H1 (cell line): ENCODE data around the gene UHMK1. TPM values are rescaled to one million over a fixed set of nuclear protein-coding genes. Genes with fewer than 3 reads are reported as not detected.

Experiments
- CBX8 ChIP-seq: fragments of 300-800, 300-1000 bp; sonication (generic); IDR thresholded peaks from 2 replicates; pipeline ENCODE4 v1.7.1; 2016; ENCODE audit warnings: low read depth, low read length, borderline replicate concordance
- NRF1 ChIP-seq: IDR thresholded peaks from 2 replicates; pipeline ENCODE4 v1.6.1; 2011; ENCODE audit warnings: mild to moderate bottlenecking, low read depth, low read length, improper control_type of control experiment
- SUZ12 ChIP-seq: fragments of 200-600 bp; sonication (generic); IDR thresholded peaks from 2 replicates; pipeline ENCODE4 v1.6.1; 2012; ENCODE audit warnings: mild to moderate bottlenecking, inconsistent platforms, low read length, moderate library complexity, mixed read lengths
- TCF12 ChIP-seq: IDR thresholded peaks from 2 replicates; pipeline ENCODE4 v1.6.1; 2011; ENCODE audit warnings: low read depth, mild to moderate bottlenecking, low read length
- polyA plus RNA-seq, 7 experiments: library from polyadenylated mRNA; depleted of rRNA in 3 of 7; stranded (reverse) in 5 of 7; unstranded in 2 of 7; fragments of >200 nt in 5 of 7; fragments of 200-250 nt in 2 of 7; gene quantifications; 1 replicate in 5 of 7; 2 replicates in 1 of 7; 4 replicates in 1 of 7; pipeline versions ENCODE4 v1.2.1 to v1.2.3, GENCODE V29; 2011 to 2013; ENCODE audit warnings: missing spikeins in 2 of 7, mixed read lengths in 2 of 7
- total RNA-seq: library from RNA; stranded (reverse); fragmentation: NEBNext Ultra II Directional; extraction: Animal tissue kit (Norgen Biotek cat#: 25700); gene quantifications from 2 replicates; pipeline ENCODE4 v1.2.1, GENCODE V29; 2021

Gene UHMK1
- total and polyA plus RNA-seq, 2 of the 8 experiments (the other 6 are each of a cell fraction or from before 2014, with no cell fraction given) = 4.6 to 16.1 TPM

DNA sequence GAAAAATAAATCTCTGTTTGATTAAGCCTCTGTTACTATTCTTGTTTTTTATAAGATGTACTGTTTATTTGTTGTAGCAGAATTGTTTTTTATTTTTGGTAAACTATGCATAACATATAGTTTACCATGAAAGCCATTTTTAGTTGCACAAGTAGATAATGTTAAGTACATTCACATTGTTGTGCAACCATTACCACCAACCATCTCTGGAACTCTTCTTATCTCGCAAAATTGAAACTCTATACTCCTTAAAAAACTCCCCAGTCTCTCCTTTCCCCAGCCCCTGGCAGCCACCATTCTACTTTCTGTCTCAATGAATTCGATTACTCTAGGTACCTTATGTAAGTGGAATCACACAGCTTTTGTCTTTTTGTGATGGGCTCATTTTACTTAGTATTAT lies 27.4 kb upstream of the UHMK1 start (continued):
- TF ChIP-seq SUZ12 = no peak
- TF ChIP-seq TCF12 = no peak
- TF ChIP-seq NRF1 = no peak
- TF ChIP-seq CBX8 = no peak
